ENCODE measurements around the gene BANP. TPM values are rescaled to one million over a fixed set of nuclear protein-coding genes. Genes with fewer than 3 reads are reported as not detected.
"Not testable (repeated sequence)": the region's sequence is repeated elsewhere in the genome, so short reads cannot be mapped to it uniquely, and the experiment has no call there.

BANP gene
- total RNA-seq, 1 donor from 2014 or later = 17.6 TPM

DNA sequence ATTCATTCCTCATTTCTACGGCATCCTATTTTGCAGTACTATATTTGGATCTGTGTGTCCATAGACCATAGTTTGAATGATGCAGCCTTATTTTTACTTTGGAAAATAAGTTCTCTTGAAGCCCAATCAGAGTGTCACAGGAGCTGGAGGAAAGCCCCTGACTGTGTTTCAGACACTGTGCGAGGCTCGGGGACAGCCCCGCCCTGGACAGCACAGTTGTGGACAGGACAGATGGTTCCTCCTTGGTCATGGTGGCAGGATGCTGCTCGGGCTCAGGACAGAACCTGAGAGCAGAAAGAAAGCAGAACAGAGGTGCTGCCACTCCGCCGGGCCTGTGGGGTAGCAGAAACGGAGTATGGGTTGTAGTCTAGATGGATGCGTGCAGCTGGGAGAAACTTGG is 22.9 kb downstream of the BANP start:
- TF ChIP-seq, protein P1, sequence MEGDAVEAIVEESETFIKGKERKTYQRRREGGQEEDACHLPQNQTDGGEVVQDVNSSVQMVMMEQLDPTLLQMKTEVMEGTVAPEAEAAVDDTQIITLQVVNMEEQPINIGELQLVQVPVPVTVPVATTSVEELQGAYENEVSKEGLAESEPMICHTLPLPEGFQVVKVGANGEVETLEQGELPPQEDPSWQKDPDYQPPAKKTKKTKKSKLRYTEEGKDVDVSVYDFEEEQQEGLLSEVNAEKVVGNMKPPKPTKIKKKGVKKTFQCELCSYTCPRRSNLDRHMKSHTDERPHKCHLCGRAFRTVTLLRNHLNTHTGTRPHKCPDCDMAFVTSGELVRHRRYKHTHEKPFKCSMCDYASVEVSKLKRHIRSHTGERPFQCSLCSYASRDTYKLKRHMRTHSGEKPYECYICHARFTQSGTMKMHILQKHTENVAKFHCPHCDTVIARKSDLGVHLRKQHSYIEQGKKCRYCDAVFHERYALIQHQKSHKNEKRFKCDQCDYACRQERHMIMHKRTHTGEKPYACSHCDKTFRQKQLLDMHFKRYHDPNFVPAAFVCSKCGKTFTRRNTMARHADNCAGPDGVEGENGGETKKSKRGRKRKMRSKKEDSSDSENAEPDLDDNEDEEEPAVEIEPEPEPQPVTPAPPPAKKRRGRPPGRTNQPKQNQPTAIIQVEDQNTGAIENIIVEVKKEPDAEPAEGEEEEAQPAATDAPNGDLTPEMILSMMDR (conservative IDR thresholded peaks at IDR 0.05; ENCODE audit: low read depth, low read length) = no peak
- no peak for DNase-seq (ENCODE audit: low read depth)
- H3K4me3 ChIP-seq (ENCODE audit: low read depth, low read length) = no peak overlapping the region

DNA sequence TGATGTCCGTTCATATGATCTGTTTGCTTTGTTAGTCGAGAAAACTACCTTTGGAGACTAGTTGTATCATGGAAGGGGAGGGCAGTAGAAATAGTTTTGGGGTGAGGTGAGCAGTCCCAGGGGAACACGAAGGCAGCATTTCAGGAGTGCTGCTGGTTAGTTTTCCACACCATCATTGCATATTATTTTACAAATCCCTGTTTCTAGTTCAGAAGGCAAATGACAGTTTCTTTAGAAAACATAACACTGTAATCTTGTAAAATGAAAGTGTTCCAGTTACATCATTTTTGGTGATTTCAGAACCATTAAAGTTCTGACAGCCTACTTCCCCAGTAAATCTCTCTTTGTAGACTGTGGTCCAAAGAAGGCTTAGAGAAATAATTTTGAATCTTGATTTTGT is 25.4 kb downstream of the BANP start:
- no peak overlapping the region for H3K4me3 ChIP-seq (ENCODE audit: low read depth, low read length)
- TF ChIP-seq, protein P1 (conservative IDR thresholded peaks at IDR 0.05; ENCODE audit: low read depth, low read length) = no peak
- no peak for DNase-seq (ENCODE audit: low read depth)

DNA sequence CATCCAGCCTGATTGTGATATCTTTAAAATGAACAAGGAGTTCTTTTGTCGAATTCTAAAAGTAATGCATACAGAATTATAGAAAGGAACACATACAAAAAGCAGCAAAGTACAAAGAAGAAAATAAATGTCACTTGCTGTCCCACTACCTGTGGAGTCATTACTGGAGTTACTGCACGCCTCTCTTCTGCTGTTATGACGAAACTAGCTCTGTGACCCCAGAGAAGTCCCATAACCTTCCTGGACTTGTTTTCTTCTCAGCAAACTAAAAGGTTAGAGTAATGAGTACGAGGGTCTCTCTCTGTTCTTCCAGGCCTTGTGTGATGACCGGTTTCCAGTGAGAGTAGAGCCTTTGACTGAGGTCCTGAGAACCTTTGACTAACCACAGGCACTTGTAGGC is 26.9 kb downstream of the BANP start:
- no peak overlapping the region for H3K4me3 ChIP-seq (ENCODE audit: low read depth, low read length)
- TF ChIP-seq, protein P1 (conservative IDR thresholded peaks at IDR 0.05; ENCODE audit: low read depth, low read length) = no peak
- DNase-seq (ENCODE audit: low read depth) = no peak

DNA sequence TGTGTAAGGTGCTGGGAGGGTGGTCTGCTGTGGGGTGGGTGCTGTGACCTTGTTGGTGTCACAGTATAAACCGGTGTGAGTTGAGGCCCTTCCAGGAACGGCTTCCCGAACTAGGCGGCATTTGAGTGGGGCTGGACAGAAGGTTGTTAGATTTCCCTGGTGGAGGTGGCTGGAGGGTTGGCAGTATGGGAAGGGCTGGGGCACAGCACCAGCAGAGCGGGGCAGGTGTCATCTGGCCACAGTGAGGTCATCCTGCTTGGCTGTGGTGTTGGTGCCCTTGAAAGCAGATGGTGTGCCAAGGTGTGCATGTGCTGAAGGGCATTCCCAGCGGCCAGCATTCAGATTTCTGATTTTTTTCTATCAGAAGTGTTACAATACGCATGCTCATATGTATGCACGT is 28.1 kb downstream of the BANP start:
- no peak overlapping the region for H3K4me3 ChIP-seq (ENCODE audit: low read depth, low read length)
- DNase-seq (ENCODE audit: low read depth) = no peak
- TF ChIP-seq, protein P1 (conservative IDR thresholded peaks at IDR 0.05; ENCODE audit: low read depth, low read length) = no peak

DNA sequence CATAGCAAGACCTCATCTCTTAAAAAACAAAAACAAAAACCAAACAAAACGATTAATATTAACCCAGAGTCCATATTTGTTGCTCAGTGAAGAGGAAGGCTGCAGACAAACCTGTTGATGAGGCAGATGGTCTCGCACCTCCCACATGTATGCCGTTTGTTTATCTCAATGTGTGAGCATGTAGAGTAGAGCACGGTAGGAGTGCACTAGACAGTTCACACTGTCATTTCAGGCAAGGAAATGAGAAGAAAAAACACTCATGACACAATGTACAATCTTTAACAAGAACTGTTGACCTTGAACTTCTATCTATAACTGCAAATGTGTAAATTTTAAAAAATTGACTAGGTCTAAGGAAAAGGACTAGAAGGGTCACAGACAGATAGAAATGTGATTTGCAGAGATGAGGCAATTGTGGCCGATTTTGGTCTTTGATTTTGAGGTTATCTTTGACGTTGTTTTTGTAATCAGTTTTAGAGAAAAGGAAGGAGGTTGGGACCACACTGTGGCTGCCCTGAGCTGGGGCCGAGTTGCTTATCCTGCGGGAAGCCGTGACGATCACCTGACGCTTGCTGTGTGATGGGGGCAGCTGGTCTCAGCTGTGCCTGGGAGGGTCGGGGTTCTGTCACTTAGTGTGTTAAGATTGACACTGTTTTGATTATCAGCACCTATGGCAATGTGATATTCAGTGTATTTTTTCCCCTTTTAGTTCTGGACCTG is 28.8 kb downstream of the BANP start:
- DNase-seq (ENCODE audit: low read depth); H3K4me3 ChIP-seq (ENCODE audit: low read depth, low read length): not testable (repeated sequence)

DNA sequence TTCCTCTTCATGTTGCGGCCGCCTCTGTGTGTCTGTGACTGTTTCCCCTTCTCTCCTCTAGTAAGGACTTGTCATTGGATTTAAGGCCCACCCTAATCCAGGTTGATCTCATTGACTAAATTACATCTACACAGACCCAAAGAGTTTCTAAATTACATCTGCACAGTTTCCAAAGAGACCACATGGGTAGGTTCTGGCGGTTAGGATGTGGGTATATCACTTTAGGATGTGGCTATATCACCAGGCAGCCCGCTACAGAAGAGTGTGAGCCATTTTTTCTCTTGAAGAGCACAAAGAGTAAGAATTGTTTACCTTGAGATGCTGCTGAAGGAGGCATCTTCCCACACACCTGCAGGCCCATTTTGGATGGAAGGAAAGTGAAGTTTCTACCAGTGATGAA is 30.1 kb downstream of the BANP start:
- H3K4me3 ChIP-seq (ENCODE audit: low read depth, low read length); DNase-seq (ENCODE audit: low read depth): not testable (repeated sequence)

DNA sequence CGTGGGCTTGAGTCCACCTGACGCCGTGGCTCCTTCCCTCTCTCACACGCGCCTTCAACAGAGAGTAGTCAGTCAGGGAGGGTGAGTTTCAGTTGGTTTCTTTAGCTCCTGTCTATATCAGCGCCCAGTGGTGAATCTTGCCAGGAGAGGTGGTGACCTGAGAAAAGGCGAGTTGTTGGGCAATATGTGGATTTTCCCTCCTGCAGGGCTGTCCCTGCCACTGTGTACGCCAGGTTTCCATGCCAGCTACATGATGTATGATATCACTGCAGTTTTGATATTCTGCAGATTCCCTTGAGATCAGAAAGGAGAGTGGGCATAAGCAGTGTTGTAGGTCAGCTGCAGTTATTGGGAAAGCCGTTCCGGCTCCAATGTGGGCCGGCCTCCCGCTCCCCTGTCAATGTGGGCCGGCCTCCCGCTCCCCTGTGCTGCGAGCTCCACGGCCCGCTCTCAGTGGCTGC is 31.4 kb downstream of the BANP start:
- no peak for DNase-seq (ENCODE audit: low read depth)
- no peak overlapping the region for H3K4me3 ChIP-seq (ENCODE audit: low read depth, low read length)
- TF ChIP-seq, protein P1 (conservative IDR thresholded peaks at IDR 0.05; ENCODE audit: low read depth, low read length) = no peak

DNA sequence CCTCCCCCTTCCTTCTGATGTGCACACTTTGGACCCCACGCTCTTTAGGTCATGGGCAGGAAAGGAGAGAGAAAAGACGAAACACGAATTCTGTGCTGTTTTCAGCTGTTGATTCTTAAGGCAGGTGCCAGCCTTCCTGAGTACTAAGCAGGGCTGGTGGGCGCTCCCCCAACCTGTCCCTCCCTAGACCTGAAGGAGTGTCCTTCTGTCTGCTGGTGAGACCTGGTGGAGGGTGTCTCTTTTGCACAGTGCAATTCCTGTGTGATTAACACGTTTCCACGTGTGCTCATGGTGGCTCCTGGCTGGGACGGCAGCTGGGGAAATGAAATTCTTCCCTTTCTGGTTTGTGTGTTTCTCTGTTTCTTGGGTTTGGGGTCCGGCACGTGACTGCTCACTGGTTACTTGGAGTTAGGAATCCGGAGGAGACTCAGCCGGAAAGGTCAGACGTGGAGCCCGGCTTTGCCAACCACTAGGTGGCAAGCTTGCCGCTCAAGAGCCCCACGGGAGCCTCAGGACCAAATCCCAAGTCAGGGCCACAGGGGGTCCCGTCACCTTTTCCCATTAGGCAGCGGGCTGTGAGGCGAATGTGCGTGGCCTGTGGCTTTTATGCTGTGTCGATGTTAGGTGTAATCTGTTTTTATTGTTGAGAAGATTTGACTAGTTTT is 32.0 kb downstream of the BANP start:
- TF ChIP-seq, protein P1 (conservative IDR thresholded peaks at IDR 0.05; ENCODE audit: low read depth, low read length) = peak; percentile 57
- not testable (repeated sequence) for H3K4me3 ChIP-seq (ENCODE audit: low read depth, low read length); DNase-seq (ENCODE audit: low read depth)

DNA sequence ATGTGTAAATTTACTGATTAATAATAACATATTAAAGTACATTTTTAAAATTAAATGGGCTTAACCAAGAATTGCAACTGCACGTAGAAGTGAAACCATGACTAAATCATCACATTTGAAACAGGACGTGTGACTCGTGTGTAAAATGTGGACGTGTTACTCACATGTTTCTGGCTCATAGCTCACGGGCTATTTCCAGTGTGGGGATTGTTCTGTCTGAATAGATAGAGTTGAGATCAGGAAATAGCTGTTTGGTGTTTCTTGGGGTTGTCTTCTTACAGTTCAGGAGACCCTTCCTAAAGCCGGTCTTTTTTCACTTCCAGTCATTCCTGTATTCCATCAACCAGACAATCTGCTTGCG is 32.5 kb downstream of the BANP start:
- DNase-seq (ENCODE audit: low read depth); H3K4me3 ChIP-seq (ENCODE audit: low read depth, low read length): not testable (repeated sequence)

DNA sequence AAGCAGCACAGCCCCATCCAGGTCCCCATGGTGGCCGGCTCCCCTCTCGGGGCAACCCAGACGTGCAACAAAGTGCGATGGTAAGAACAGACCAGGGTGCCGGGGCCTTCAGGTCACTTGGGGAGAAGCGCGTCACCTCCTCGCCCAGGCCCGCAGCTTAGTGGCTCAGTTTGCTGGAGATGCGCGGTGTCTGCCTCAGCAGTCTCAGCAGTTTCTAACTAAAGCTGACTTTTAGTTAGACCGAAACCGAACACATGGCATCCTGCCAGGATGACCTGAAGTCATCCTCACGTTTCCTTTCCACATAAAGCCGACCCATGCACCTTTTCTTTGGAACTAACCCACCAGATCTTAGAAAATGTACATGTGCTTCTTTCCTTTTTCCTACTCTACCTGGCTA is 32.9 kb downstream of the BANP start:
- not testable (repeated sequence) for H3K4me3 ChIP-seq (ENCODE audit: low read depth, low read length); DNase-seq (ENCODE audit: low read depth)

Data from epithelial cell of proximal tubule (primary cell).